ENCODE results near the gene SMIM24. TPM values are rescaled to one million over a fixed set of nuclear protein-coding genes. Genes with fewer than 3 reads are reported as not detected.

SMIM24 gene
- total and polyA plus RNA-seq, 4 donors = 0.10 to 0.22 (median 0.15) TPM; not detected in 1

- ATAC-seq (ENCODE audit: insufficient read depth, low FRiP score) = no peak
- no peak for DNase-seq
These were observed 47.0 kb upstream of the SMIM24 start for GRCh38 chr19:3527238-3527910.

DNA sequence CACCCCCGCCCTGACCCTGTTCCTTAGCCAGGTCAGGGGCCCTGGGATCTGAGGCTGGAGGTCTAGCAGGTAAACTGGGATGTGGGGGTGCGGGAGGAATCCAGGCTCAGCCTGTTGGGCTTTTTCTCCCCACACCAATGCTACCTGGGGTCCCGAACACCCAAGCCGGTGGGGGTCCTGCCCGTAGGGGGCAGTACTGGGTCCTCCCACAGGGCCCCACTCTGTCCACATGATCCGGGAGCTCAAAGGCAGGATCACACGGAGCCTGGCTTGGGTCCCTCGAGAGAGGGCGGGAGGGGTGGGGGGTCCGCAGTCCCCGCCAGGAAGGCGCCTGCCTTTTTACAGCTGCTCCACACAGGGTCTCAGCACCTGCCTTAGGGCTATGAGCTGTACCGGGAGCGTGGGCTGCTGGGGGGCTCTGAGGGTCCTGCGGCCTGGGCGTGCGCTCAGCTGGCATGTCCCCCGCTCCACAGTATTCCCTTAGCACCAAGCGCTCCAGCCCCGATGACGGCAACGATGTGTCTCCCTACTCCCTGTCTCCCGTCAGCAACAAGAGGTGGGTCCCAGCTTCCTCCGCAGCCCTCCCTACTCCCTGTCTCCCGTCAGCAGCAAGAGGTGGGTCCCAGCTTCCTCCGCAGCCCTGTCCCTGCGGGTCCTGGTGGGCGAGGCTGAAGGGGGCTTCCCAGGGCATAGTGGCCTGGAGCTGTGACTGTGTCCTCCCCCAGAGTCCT is 46.3 kb upstream of the SMIM24 start:
- no peaks in the 10 kb centered on the region for H3K4me1 ChIP-seq (ENCODE audit: control insufficient read depth in 5 of 5, insufficient read depth in 5 of 5, low read length in 5 of 5)
- peaks cover 7 to 67% (median 30%) of the 10 kb centered on the region in 4 donors for H3K36me3 ChIP-seq (ENCODE audit: control insufficient read depth in 4 of 4, insufficient read depth in 4 of 4, low read length in 4 of 4)
- TF ChIP-seq CTCF (IDR thresholded peaks at IDR 0.05; ENCODE audit: control extremely low read depth, extremely low read depth) = no peak
- no peak overlapping the region for H3K4me3 ChIP-seq
- H3K27ac ChIP-seq (ENCODE audit: low read depth in 1 of 2, low read length in 1 of 2) = no peak overlapping the region
- 93 to 97% methylated on average over 28 of the region's 28 CpGs for whole genome bisulfite sequencing, 2 donors
- H3K27me3 ChIP-seq (ENCODE audit: control insufficient read depth in 3 of 3, insufficient read depth in 3 of 3, low read length in 2 of 3) = no peaks in the 10 kb centered on the region
- DNase-seq (no peak), ATAC-seq (ENCODE audit: insufficient read depth, low FRiP score) (no peak)
- no peak overlapping the region for H3K9ac ChIP-seq (ENCODE audit: insufficient read depth in 1 of 2, low read length in 2 of 2)
- no peaks in the 10 kb centered on the region for H3K9me3 ChIP-seq (ENCODE audit: control insufficient read depth in 4 of 4, insufficient read depth in 3 of 4, low read length in 3 of 4)

More at GRCh38 chr19:3527238-3527910, 47.0 kb upstream of the SMIM24 start:
- WGBS, 2 donors = 97 to 98% methylated on average over 21 of the region's 21 CpGs
- Histone ChIP-seq H3K27me3 (ENCODE audit: control insufficient read depth in 3 of 3, insufficient read depth in 3 of 3, low read length in 2 of 3) (no peaks in the 10 kb centered on the region), H3K36me3 (ENCODE audit: control insufficient read depth in 4 of 4, insufficient read depth in 4 of 4, low read length in 4 of 4) (peaks cover 7 to 71% (median 33%) of the 10 kb centered on the region in 4 donors), H3K4me1 (ENCODE audit: control insufficient read depth in 5 of 5, insufficient read depth in 5 of 5, low read length in 5 of 5) (no peaks in the 10 kb centered on the region), H3K27ac (ENCODE audit: low read depth in 1 of 2, low read length in 1 of 2) (no peak overlapping the region), H3K9me3 (ENCODE audit: control insufficient read depth in 4 of 4, insufficient read depth in 3 of 4, low read length in 3 of 4) (no peaks in the 10 kb centered on the region), H3K4me3 (no peak overlapping the region), H3K9ac (ENCODE audit: insufficient read depth in 1 of 2, low read length in 2 of 2) (no peak overlapping the region)
- no peak for TF ChIP-seq CTCF (IDR thresholded peaks at IDR 0.05; ENCODE audit: control extremely low read depth, extremely low read depth)

- peaks cover 3 to 54% (median 26%) of the 10 kb centered on the region in 4 donors for H3K36me3 ChIP-seq (ENCODE audit: control insufficient read depth in 4 of 4, insufficient read depth in 4 of 4, low read length in 4 of 4)
- no peaks in the 10 kb centered on the region for H3K4me1 ChIP-seq (ENCODE audit: control insufficient read depth in 5 of 5, insufficient read depth in 5 of 5, low read length in 5 of 5)
- H3K27me3 ChIP-seq (ENCODE audit: control insufficient read depth in 3 of 3, insufficient read depth in 3 of 3, low read length in 2 of 3) = no peaks in the 10 kb centered on the region
- no peak overlapping the region for H3K27ac ChIP-seq (ENCODE audit: low read depth in 1 of 2, low read length in 1 of 2)
- TF ChIP-seq CTCF (IDR thresholded peaks at IDR 0.05; ENCODE audit: control extremely low read depth, extremely low read depth) = no peak
- no peak overlapping the region for H3K9ac ChIP-seq (ENCODE audit: insufficient read depth in 1 of 2, low read length in 2 of 2)
- no peak overlapping the region for H3K4me3 ChIP-seq
- DNase-seq (no peak), ATAC-seq (ENCODE audit: insufficient read depth, low FRiP score) (no peak)
- H3K9me3 ChIP-seq (ENCODE audit: control insufficient read depth in 4 of 4, insufficient read depth in 3 of 4, low read length in 3 of 4) = peaks cover 0 to 1% (median 0%) of the 10 kb centered on the region in 4 donors
- 95 to 96% methylated on average over 20 of the region's 20 CpGs for WGBS, 2 donors
These were observed 44.7 kb upstream of the SMIM24 start for GRCh38 chr19:3524904-3525451.

Data from lung (tissue), 12 donors.